Neuronal stem cell (in vitro differentiated cells): ENCODE results near the gene SFXN4.
A peak's percentile ranks its signal among the peaks of the same experiment; 100 is the strongest.
"Not testable (repeated sequence)": the region's sequence is repeated elsewhere in the genome, so short reads cannot be mapped to it uniquely, and the experiment has no call there.

Source experiments
- DNase-seq: peaks from one replicate; pipeline ENCODE4 v3.0.0-alpha.2; 2013; ENCODE audit warnings: low spot score
- H2AFZ ChIP-seq: one replicate; pipeline ENCODE4 v1.6.1; 2013; ENCODE audit warnings: mild to moderate bottlenecking, low read length, inconsistent platforms
- H2AK5ac ChIP-seq: 2 replicates; pipeline ENCODE4 v1.6.1; 2013; ENCODE audit warnings: low read depth, mild to moderate bottlenecking, inconsistent platforms, low read length, moderate library complexity, mixed read lengths
- H2BK120ac ChIP-seq: 2 replicates; pipeline ENCODE4 v1.6.1; 2013; ENCODE audit warnings: low read depth, mild to moderate bottlenecking, inconsistent platforms, low read length, moderate library complexity, mixed read lengths
- H2BK12ac ChIP-seq: one replicate; pipeline ENCODE4 v1.6.1; 2013; ENCODE audit warnings: low read length, inconsistent platforms
- H2BK15ac ChIP-seq: 2 replicates; pipeline ENCODE4 v1.6.1; 2013; ENCODE audit warnings: mild to moderate bottlenecking, low read length, inconsistent platforms, mixed read lengths
- H2BK5ac ChIP-seq: one replicate; pipeline ENCODE4 v1.6.1; 2013; ENCODE audit warnings: inconsistent platforms, mild to moderate bottlenecking, low read length, moderate library complexity
- H3K14ac ChIP-seq: one replicate; pipeline ENCODE4 v1.6.1; 2013; ENCODE audit warnings: low read length, inconsistent platforms
- H3K18ac ChIP-seq: 2 replicates; pipeline ENCODE4 v1.6.1; 2013; ENCODE audit warnings: low read length, inconsistent platforms
- H3K23ac ChIP-seq: 2 replicates; pipeline ENCODE4 v1.6.1; 2013; ENCODE audit warnings: low read depth, mild to moderate bottlenecking, mixed read lengths, low read length, inconsistent platforms; ENCODE audit not compliant: poor library complexity
- H3K27ac ChIP-seq: replicated peaks from 3 replicates; pipeline ENCODE4 v1.5.1; 2013; ENCODE audit warnings: low read length, inconsistent platforms
- H3K27me3 ChIP-seq, 3 experiments: 2 replicates each; pipeline ENCODE4 v1.6.1; 2013; ENCODE audit warnings: low read length in 3 of 3, mild to moderate bottlenecking in 2 of 3, inconsistent platforms in 1 of 3, low read depth in 1 of 3, mixed read lengths in 1 of 3, moderate library complexity in 1 of 3; ENCODE audit not compliant: control insufficient read depth in 3 of 3, insufficient read depth in 3 of 3
- H3K36me3 ChIP-seq, 2 donors: replicated peaks in 1 of 2; 2 replicates each; pipeline ENCODE4 v1.6.1; 2013; ENCODE audit warnings: low read length in 2 of 2; ENCODE audit not compliant: control insufficient read depth in 2 of 2, insufficient read depth in 2 of 2
- H3K4ac ChIP-seq: 2 replicates; pipeline ENCODE4 v1.6.1; 2013; ENCODE audit warnings: inconsistent platforms, mild to moderate bottlenecking, low read length, moderate library complexity
- H3K4me1 ChIP-seq, 2 donors: 1 replicate in 1 of 2; 2 replicates in 1 of 2; pipeline ENCODE4 v1.6.1; 2013; ENCODE audit warnings: low read length in 2 of 2, low read depth in 1 of 2; ENCODE audit not compliant: control insufficient read depth in 2 of 2, insufficient read depth in 1 of 2
- H3K4me2 ChIP-seq: one replicate; pipeline ENCODE4 v1.6.1; 2013; ENCODE audit warnings: mild to moderate bottlenecking, low read length, inconsistent platforms; ENCODE audit not compliant: insufficient read depth, poor library complexity, severe bottlenecking
- H3K4me3 ChIP-seq, 2 donors: 2 replicates each; pipeline ENCODE4 v1.5.1; 2013; ENCODE audit warnings: low read length in 2 of 2, mild to moderate bottlenecking in 2 of 2, inconsistent platforms in 1 of 2, moderate library complexity in 1 of 2
- H3K79me1 ChIP-seq: one replicate; pipeline ENCODE4 v1.6.1; 2013; ENCODE audit warnings: low read depth, mild to moderate bottlenecking, inconsistent platforms, low read length, moderate library complexity
- H3K9ac ChIP-seq: one replicate; pipeline ENCODE4 v1.6.1; 2013; ENCODE audit warnings: mild to moderate bottlenecking, low read depth, low read length, inconsistent platforms; ENCODE audit not compliant: poor library complexity
- H3K9me3 ChIP-seq, 2 donors: replicated peaks in 1 of 2; 2 replicates each; pipeline versions ENCODE3 to v1.6.1; 2013; ENCODE audit warnings: low read length in 2 of 2, mild to moderate bottlenecking in 2 of 2, inconsistent platforms in 1 of 2, low read depth in 1 of 2, mixed read lengths in 1 of 2, moderate library complexity in 1 of 2; ENCODE audit not compliant: control insufficient read depth in 2 of 2, insufficient read depth in 1 of 2
- H4K8ac ChIP-seq: one replicate; pipeline ENCODE4 v1.6.1; 2013; ENCODE audit warnings: low read depth, mild to moderate bottlenecking, inconsistent platforms, low read length, moderate library complexity
- H4K91ac ChIP-seq: one replicate; pipeline ENCODE4 v1.6.1; 2013; ENCODE audit warnings: low read length, low read depth, mild to moderate bottlenecking, inconsistent platforms; ENCODE audit not compliant: poor library complexity
- WGBS, 2 donors: extraction: QIAGEN DNeasy Blood & Tissue Kit; methylation state at CpG; one replicate each; pipeline ENCODE4 v1.1.7; 2013; ENCODE audit warnings: missing lambda C conversion rate in 2 of 2, mixed read lengths in 1 of 2; ENCODE audit not compliant: insufficient read length in 2 of 2, insufficient replicate concordance in 1 of 2; ENCODE audit errors: extremely low coverage in 2 of 2; 5-methylcytosine and 5-hydroxymethylcytosine counted together

Gene SFXN4

GRCh38 chr10:119151601-119152000, 13.9 kb downstream of the SFXN4 start:
- H3K9me3 ChIP-seq, H2AK5ac ChIP-seq, H4K91ac ChIP-seq, H3K4ac ChIP-seq, H2BK12ac ChIP-seq, H2BK120ac ChIP-seq, H3K27me3 ChIP-seq, H3K9ac ChIP-seq, H3K18ac ChIP-seq, H2BK5ac ChIP-seq, H2BK15ac ChIP-seq, H3K27ac ChIP-seq, H4K8ac ChIP-seq, DNase-seq, H3K4me3 ChIP-seq, H3K14ac ChIP-seq, H2AFZ ChIP-seq, H3K4me2 ChIP-seq, H3K79me1 ChIP-seq, H3K4me1 ChIP-seq, H3K23ac ChIP-seq: not testable (repeated sequence)
- WGBS, 2 donors: no CpG with 5 or more reads among the region's 6 CpGs
- H3K36me3 ChIP-seq: peaks cover 10 to 71% of the 10 kb centered on the region in 2 donors

- Histone ChIP-seq H3K4me3 (no peak overlapping the region), H3K14ac (no peak overlapping the region), H3K4ac (no peak overlapping the region), H3K36me3 (peaks cover 8 to 63% of the 10 kb centered on the region in 2 donors), H3K9ac (peak overlapping the region; percentile 56), H3K79me1 (no peaks in the 10 kb centered on the region), H2BK120ac (no peak overlapping the region), H3K4me1 (no peaks in the 10 kb centered on the region), H2AK5ac (no peak overlapping the region), H3K23ac (no peak overlapping the region), H2BK15ac (no peak overlapping the region), H3K4me2 (no peak overlapping the region), H2BK5ac (no peak overlapping the region), H3K18ac (no peak overlapping the region), H3K27me3 (no peaks in the 10 kb centered on the region), H2AFZ (no peak overlapping the region), H3K27ac (no peak overlapping the region), H4K8ac (no peak overlapping the region), H2BK12ac (no peak overlapping the region), H4K91ac (no peak overlapping the region), H3K9me3 (peaks cover 0 to 1% of the 10 kb centered on the region in 2 donors)
- WGBS, 2 donors: no CpG with 5 or more reads among the region's 13 CpGs
- no peak for DNase-seq
Observed at GRCh38 chr10:119149729-119150128, 15.8 kb downstream of the SFXN4 start.

GRCh38 chr10:119149157-119149556, 16.4 kb downstream of the SFXN4 start:
- Histone ChIP-seq H3K9me3 (no peaks in the 10 kb centered on the region), H3K4me1 (no peaks in the 10 kb centered on the region), H2BK120ac (no peak overlapping the region)

GRCh38 chr10:119143657-119144056, 21.9 kb downstream of the SFXN4 start:
- no peak overlapping the region for H3K9ac ChIP-seq
- no peak overlapping the region for H4K8ac ChIP-seq
- no peak for DNase-seq
- no peak overlapping the region for H2BK120ac ChIP-seq
- WGBS, 2 donors: no CpG with 5 or more reads among the region's 10 CpGs
- H3K36me3 ChIP-seq: peaks cover 13 to 47% of the 10 kb centered on the region in 2 donors
- no peak overlapping the region for H2AFZ ChIP-seq
- no peak overlapping the region for H3K4me3 ChIP-seq
- H2AK5ac ChIP-seq: no peak overlapping the region
- no peak overlapping the region for H4K91ac ChIP-seq
- no peak overlapping the region for H2BK15ac ChIP-seq
- no peak overlapping the region for H3K27ac ChIP-seq
- H3K18ac ChIP-seq: no peak overlapping the region
- H3K4me1 ChIP-seq: no peaks in the 10 kb centered on the region
- H2BK5ac ChIP-seq: no peak overlapping the region
- H3K4me2 ChIP-seq: no peak overlapping the region
- no peak overlapping the region for H3K4ac ChIP-seq
- no peaks in the 10 kb centered on the region for H3K27me3 ChIP-seq
- H3K9me3 ChIP-seq: no peaks in the 10 kb centered on the region
- no peak overlapping the region for H3K14ac ChIP-seq
- H3K23ac ChIP-seq: no peak overlapping the region
- peaks cover 2% of the 10 kb centered on the region for H3K79me1 ChIP-seq
- no peak overlapping the region for H2BK12ac ChIP-seq

More at GRCh38 chr10:119149157-119149556, 16.4 kb downstream of the SFXN4 start:
- Histone ChIP-seq H3K27ac (no peak overlapping the region), H3K36me3 (peaks cover 6 to 58% of the 10 kb centered on the region in 2 donors), H4K8ac (no peak overlapping the region), H4K91ac (no peak overlapping the region), H3K23ac (peak overlapping the region; percentile 85), H3K4me2 (no peak overlapping the region), H3K9ac (peak overlapping the region; percentile 24), H3K18ac (no peak overlapping the region), H3K79me1 (no peaks in the 10 kb centered on the region), H2AK5ac (no peak overlapping the region), H3K14ac (no peak overlapping the region), H2BK5ac (no peak overlapping the region), H2BK15ac (no peak overlapping the region), H3K4ac (no peak overlapping the region), H2AFZ (no peak overlapping the region), H3K4me3 (no peak overlapping the region), H3K27me3 (no peaks in the 10 kb centered on the region), H2BK12ac (no peak overlapping the region)
- WGBS, 2 donors: no CpG with 5 or more reads among the region's 8 CpGs
- no peak for DNase-seq
